Breast epithelium (tissue), 4 donors: ENCODE data around the gene PDZD2. TPM values are rescaled to one million over a fixed set of nuclear protein-coding genes. Genes with fewer than 3 reads are reported as not detected.

Experiments
- DNase-seq, 2 donors: peaks; one replicate each; pipeline ENCODE4 v3.0.0-alpha.2; 2019; ENCODE audit warnings: low spot score in 2 of 2
- H3K27ac ChIP-seq, 2 donors: fragments of 200-600 bp; sonication (generic) in 1 of 2; one replicate each; pipeline ENCODE4 v1.5.1; 2016 to 2019; ENCODE audit warnings: mild to moderate bottlenecking in 1 of 2
- H3K27me3 ChIP-seq, 2 donors: fragments of 200-600 bp; sonication (generic) in 1 of 2; one replicate each; pipeline versions ENCODE4 v1.5.1 to v1.6.0; 2017 to 2019; ENCODE audit warnings: control low read depth in 1 of 2, mild to moderate bottlenecking in 1 of 2
- H3K36me3 ChIP-seq: fragments of 200-600 bp; one replicate; pipeline ENCODE4 v1.5.1; 2019
- H3K4me1 ChIP-seq, 2 donors: fragments of 200-600 bp; sonication (generic); one replicate each; pipeline ENCODE4 v1.5.1; 2016 to 2019; ENCODE audit warnings: control low read depth in 1 of 2
- H3K4me3 ChIP-seq, 3 donors: fragments of 200-600 bp; sonication (generic); 1 replicate in 2 of 3; 2 replicates in 1 of 3; pipeline ENCODE4 v1.5.1; 2016 to 2019; ENCODE audit warnings: mild to moderate bottlenecking in 3 of 3, moderate library complexity in 2 of 3
- H3K9me3 ChIP-seq, 2 donors: fragments of 200-600 bp; sonication (generic) in 1 of 2; one replicate each; pipeline ENCODE4 v1.5.1; 2016 to 2019; ENCODE audit warnings: control low read depth in 1 of 2
- POLR2A ChIP-seq: fragments of 450-650 bp; IDR thresholded peaks from one replicate; pipeline ENCODE4 v1.6.1; 2016; ENCODE audit warnings: antibody characterized with exemption, mild to moderate bottlenecking, moderate library complexity
- POLR2AphosphoS5 ChIP-seq, 3 donors: sonication (generic); formaldehyde crosslinking; IDR thresholded peaks; one replicate each; pipeline ENCODE4 v1.6.1; 2017; ENCODE audit warnings: antibody characterized with exemption in 3 of 3
- intact Hi-C: fragments of 100-400 bp; cut with DNase I; formaldehyde crosslinking; loops from one replicate; pipeline ENCODE4 v1.15.1; 2023; ENCODE audit warnings: low total_unique reads
- total RNA-seq, 3 donors: library from RNA; depleted of rRNA; stranded (reverse); fragments of >200 nt; gene quantifications; one replicate each; pipeline ENCODE4 v1.1.0, GENCODE V29; 2016
- TF ChIP-seq, protein P1 (sequence below), 3 donors: fragments of 450-650 bp; IDR thresholded peaks; one replicate each; pipeline ENCODE4 v1.5.1; 2016 to 2017; ENCODE audit warnings: antibody characterized with exemption in 3 of 3, mild to moderate bottlenecking in 3 of 3, moderate library complexity in 3 of 3

The PDZD2 gene
- total RNA-seq, 3 donors from 2014 or later = 16.8 to 23.3 (median 17.7) TPM

- Histone ChIP-seq H3K27me3 (no peaks in the 10 kb centered on the region), H3K4me3 (no peak overlapping the region), H3K9me3 (peaks cover 0 to 2% of the 10 kb centered on the region in 2 donors), H3K4me1 (no peaks in the 10 kb centered on the region), H3K36me3 (no peaks in the 10 kb centered on the region), H3K27ac (no peak overlapping the region)
- TF ChIP-seq, protein P1, sequence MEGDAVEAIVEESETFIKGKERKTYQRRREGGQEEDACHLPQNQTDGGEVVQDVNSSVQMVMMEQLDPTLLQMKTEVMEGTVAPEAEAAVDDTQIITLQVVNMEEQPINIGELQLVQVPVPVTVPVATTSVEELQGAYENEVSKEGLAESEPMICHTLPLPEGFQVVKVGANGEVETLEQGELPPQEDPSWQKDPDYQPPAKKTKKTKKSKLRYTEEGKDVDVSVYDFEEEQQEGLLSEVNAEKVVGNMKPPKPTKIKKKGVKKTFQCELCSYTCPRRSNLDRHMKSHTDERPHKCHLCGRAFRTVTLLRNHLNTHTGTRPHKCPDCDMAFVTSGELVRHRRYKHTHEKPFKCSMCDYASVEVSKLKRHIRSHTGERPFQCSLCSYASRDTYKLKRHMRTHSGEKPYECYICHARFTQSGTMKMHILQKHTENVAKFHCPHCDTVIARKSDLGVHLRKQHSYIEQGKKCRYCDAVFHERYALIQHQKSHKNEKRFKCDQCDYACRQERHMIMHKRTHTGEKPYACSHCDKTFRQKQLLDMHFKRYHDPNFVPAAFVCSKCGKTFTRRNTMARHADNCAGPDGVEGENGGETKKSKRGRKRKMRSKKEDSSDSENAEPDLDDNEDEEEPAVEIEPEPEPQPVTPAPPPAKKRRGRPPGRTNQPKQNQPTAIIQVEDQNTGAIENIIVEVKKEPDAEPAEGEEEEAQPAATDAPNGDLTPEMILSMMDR (IDR thresholded peaks at IDR 0.05) = no peak
- TF ChIP-seq POLR2A (no peak), POLR2AphosphoS5 (IDR thresholded peaks at IDR 0.05) (no peak)
- intact Hi-C loops = no loop called here
- no peak for DNase-seq
Observed at GRCh38 chr5:32083981-32084430, 445.1 kb downstream of the PDZD2 start.

- no peak for TF ChIP-seq POLR2A
- no peak for TF ChIP-seq POLR2AphosphoS5 (IDR thresholded peaks at IDR 0.05)
- TF ChIP-seq, protein P1 (IDR thresholded peaks at IDR 0.05) = no peak
- intact Hi-C loops = no loop called here
- no peak overlapping the region for H3K27ac ChIP-seq
- no peaks in the 10 kb centered on the region for H3K4me1 ChIP-seq
- H3K36me3 ChIP-seq = no peaks in the 10 kb centered on the region
- H3K27me3 ChIP-seq = no peaks in the 10 kb centered on the region
- H3K4me3 ChIP-seq = no peak overlapping the region
- no peak for DNase-seq
- H3K9me3 ChIP-seq = peaks cover 0 to 2% of the 10 kb centered on the region in 2 donors
Observed at GRCh38 chr5:32087086-32088082, 448.5 kb downstream of the PDZD2 start.

DNA sequence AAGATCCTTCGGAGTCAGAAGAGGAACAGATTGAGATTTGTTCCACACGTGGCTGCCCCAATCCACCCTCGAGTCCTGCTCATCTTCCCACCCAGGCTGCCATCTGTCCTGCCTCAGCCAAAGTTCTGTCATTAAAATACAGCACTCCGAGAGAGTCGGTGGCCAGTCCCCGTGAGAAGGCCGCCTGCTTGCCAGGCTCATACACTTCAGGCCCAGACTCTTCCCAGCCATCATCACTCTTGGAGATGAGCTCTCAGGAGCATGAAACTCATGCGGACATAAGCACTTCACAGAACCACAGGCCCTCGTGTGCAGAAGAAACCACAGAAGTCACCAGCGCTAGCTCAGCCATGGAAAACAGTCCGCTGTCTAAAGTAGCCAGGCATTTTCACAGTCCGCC lies 449.3 kb downstream of the PDZD2 start:
- DNase-seq = no peak
- Histone ChIP-seq H3K4me3 (no peak overlapping the region), H3K36me3 (no peaks in the 10 kb centered on the region), H3K4me1 (no peaks in the 10 kb centered on the region), H3K27me3 (no peaks in the 10 kb centered on the region), H3K27ac (no peak overlapping the region), H3K9me3 (peaks cover 0 to 2% of the 10 kb centered on the region in 2 donors)
- intact Hi-C loops = no loop called here
- TF ChIP-seq POLR2AphosphoS5 (IDR thresholded peaks at IDR 0.05) = no peak
- TF ChIP-seq, protein P1 (IDR thresholded peaks at IDR 0.05) = no peak
- no peak for TF ChIP-seq POLR2A

GRCh38 chr5:32089146-32090000 lies 450.4 kb downstream of the PDZD2 start:
- Histone ChIP-seq H3K4me1 (no peaks in the 10 kb centered on the region), H3K27ac (no peak overlapping the region), H3K27me3 (no peaks in the 10 kb centered on the region), H3K9me3 (peaks cover 0 to 2% of the 10 kb centered on the region in 2 donors), H3K4me3 (no peak overlapping the region), H3K36me3 (no peaks in the 10 kb centered on the region)
- no peak for DNase-seq
- TF ChIP-seq POLR2AphosphoS5 (IDR thresholded peaks at IDR 0.05) = no peak
- TF ChIP-seq, protein P1 (IDR thresholded peaks at IDR 0.05) = no peak
- no peak for TF ChIP-seq POLR2A
- intact Hi-C loops = no loop called here
